Mucosa of gallbladder (tissue), 1 donor: ENCODE data around the gene TIGD1. TPM values are rescaled to one million over a fixed set of nuclear protein-coding genes. Genes with fewer than 3 reads are reported as not detected.
A peak's percentile ranks its signal among the peaks of the same experiment; 100 is the strongest.
"Not testable (repeated sequence)": the region's sequence is repeated elsewhere in the genome, so short reads cannot be mapped to it uniquely, and the experiment has no call there.

Experiments
- DNase-seq: peaks from one replicate; pipeline ENCODE4 v3.0.0-alpha.2; 2020; ENCODE audit warnings: low spot score
- total RNA-seq: library from RNA; stranded (reverse); gene quantifications from one replicate; pipeline ENCODE4 v1.2.1, GENCODE V29; 2021
- donor health status: DM: no; HTN: no; CAD: no.

TIGD1 gene
- total RNA-seq, 1 donor from 2014 or later = 4.6 TPM

DNA sequence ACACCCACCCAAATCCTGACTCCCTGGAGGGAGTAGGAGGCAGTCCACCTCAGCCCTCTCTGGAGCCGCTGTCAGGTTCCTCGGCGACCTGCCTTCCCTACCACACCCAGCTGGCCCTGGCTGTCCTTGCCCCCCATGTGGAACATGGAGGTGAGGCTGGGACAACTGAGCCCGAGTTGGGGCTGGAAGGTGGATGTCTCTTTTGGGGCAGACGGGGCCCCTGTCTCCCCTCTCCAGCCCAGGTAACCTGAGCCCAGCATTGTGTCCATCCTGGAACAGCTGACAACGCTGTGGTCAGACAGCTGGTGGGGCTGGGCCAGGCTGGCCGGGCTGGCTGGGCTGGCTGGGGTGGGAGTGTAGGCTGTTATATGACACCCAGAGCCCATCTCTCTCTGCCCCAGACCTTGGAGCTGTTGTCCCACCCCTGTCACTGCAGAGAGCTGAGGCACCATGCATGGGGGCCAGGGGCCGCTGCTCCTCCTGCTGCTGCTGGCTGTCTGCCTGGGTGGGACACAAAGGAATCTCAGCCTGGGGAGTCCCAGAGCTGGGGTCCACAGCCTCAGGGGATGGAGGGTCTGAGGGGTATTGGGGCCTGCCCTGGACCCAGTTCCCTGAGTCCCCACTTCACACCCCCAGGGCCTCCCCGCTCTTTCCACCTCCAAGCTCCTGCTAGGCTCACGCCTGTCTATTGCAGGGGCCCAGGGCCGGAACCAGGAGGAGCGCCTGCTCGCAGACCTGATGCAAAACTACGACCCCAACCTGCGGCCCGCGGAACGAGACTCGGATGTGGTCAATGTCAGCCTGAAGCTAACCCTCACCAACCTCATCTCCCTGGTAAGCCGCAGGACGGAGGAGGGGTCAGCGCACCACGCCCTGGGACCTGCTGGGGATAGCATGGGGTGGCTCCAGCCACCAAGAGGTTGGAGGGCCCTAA, 10.8 kb downstream of the TIGD1 start, which contains the start of gene CHRNG:
CHRNG (plus strand) TSS at position 395 of the 934 bp plus-strand sequence; CDS start at position 451, 56 bp downstream.
- DNase-seq = no peak

DNA sequence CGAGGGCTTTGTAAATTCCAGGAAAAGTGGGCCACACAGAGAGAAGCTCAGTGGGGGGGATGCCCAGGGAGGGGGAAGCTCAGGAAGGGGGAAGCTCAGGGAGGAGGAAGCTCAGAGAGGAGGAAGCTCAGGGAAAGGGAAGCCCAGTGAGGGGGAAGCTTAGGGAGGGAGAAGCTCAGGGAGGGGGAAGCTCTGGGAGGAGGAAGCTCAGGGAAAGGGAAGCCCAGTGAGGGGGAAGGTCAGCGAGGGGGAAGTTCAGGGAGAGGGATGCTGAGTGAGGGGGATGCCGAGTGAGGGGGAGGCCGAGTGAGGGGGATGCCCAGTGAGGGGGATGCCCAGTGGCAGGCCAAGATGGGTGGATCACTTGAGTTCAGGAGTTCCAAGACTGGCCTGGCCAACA, 11.7 kb downstream of the TIGD1 start:
- DNase-seq = no peak

DNA sequence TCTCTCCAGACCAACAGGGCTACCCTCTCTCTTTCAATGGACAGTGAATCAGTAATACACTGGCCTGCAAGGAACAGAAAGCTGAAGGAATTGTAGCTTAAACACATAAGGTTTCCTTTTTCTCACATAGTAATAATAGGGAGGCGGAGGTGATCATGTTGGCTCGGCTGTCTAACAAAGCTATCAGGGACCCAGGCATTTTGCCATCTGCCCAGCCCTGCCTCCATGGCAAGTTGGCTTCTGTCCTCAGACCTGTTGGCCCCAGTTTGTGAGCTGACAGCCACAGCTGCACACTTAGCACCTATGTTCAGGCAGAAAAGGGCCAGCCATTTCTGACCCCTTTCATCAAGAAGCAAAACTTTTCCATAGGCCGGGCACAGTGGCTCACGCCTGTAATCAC, 12.9 kb downstream of the TIGD1 start:
- DNase-seq = peak; percentile 45

DNA sequence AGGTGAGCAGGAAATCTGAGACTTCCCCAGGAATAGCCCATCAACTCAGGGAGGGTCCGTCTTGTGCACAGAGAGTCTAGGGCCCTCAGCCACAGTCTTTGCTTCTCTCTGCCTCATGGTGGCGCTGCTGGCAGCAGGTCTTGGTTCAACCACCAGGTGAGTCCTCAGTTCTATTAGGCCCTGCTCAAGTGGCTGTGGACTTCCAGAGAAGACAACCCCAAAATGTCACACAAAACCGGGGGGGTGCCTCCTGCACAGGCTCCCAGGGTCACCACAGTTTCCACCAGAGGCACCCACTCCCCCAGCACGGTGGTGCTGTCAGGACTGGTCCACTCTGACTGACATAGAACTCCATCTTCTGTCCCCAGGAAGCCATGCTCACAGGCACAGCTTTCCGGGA, 13.3 kb downstream of the TIGD1 start:
- DNase-seq = no peak

DNA sequence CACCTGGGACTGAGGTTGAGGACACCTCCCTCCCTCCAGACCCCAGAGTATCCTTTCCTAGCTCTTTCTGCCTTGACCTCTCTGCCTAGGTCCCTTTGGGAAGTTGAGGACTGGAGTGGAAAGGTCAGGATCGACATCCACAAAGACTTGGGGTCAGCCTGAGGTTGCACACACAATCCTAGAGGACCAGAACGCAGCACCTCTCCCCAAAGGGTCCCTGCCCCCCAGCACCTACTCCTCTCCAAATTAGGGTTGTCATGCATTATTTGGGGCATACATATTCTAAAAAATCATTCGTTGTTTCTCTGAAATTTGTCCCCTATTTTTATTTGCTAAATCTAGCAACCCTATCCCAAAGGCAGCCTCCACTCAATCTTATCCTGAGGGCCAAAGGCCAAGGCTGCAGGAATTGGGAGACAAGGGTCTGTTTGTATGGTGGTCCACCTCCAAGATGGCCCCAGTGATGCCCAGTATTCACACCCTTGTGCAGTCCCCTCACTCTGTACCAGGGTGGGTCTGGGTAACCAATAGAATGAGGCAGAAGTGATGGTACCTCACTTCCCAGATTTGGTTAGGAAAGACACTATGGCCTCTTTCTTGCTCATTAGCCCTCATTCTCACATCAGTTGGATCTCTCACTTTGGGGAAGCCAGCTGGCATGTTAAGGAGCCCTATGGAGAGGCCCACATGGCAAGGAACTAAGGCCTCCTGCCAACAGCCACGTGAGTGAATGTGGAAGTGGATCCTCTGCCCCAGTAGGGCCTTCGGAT, 14.4 kb downstream of the TIGD1 start:
- no peak for DNase-seq

DNA sequence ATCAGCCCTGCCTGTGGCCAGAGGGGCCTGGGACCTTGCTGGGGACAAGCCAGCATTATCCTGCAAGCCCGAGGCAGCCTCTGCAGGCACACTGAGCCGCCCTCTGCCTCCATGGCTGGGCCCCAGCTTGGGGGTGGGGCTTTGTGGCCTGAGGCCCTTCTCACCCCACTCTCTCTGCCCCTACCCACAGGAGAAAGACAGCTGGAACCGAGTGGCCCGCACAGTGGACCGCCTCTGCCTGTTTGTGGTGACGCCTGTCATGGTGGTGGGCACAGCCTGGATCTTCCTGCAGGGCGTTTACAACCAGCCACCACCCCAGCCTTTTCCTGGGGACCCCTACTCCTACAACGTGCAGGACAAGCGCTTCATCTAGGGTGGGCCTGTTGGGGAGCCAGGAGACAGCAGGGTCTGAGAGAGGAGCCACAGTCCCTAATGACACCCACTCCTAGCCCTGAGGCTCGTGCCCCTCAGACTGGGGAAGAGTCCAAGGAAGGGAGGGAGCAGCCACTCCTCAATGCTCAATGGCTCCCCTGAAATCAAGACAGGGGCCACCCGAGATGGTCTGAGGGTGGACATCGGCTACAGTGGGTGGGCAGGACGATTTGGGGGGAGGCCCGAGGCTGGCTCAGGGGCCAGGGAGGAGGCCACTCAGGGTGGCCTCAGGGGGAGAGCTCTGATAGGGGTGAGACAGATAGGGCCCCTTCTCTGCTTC, 15.3 kb downstream of the TIGD1 start:
- DNase-seq = no peak

DNA sequence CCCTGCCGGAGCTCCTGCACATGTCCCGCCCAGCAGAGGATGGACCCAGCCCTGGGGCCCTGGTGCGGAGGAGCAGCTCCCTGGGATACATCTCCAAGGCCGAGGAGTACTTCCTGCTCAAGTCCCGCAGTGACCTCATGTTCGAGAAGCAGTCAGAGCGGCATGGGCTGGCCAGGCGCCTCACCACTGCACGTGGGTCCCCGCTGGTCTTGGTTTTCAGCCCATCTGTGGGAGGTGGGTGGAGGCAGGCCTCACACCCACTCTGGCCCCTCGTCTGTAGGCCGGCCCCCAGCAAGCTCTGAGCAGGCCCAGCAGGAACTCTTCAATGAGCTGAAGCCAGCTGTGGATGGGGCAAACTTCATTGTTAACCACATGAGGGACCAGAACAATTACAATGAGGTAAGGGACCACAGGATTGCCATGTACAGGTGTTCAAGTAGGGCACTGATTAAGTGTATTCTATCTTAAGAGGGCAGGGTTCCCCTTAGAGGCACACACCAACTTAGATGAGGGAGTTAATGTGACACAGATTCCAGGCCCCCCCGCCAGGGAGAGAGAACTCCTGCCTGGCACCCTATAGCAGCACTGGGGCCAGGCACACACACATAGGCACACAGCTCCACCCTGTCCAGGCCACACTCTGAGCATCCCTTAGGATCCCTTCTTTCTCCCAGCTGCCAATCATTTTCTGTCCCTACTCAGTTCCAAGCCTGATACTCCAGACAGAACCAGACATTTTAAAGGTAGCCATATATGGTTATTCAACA, 16.2 kb downstream of the TIGD1 start:
- DNase-seq = no peak

DNA sequence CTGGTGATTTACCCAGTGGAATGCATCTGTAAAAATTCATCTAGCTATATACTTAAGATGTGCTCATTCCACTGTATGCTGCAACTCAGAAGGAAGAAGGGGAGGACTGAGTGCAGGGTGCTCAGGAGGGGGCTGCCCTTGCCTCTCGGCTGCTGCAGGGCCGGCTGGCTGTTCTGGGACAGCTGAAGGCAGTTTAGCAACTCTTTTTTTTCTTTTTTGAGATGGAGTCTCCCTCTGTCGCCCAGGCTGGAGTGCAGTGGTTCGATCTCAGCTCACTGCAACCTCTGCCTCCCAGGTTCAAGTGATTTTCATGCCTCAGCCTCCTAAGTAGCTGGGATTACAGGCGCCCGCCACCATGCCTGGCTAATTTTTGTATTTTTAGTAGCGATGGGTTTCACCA, 17.5 kb downstream of the TIGD1 start:
- DNase-seq = not testable (repeated sequence)

DNA sequence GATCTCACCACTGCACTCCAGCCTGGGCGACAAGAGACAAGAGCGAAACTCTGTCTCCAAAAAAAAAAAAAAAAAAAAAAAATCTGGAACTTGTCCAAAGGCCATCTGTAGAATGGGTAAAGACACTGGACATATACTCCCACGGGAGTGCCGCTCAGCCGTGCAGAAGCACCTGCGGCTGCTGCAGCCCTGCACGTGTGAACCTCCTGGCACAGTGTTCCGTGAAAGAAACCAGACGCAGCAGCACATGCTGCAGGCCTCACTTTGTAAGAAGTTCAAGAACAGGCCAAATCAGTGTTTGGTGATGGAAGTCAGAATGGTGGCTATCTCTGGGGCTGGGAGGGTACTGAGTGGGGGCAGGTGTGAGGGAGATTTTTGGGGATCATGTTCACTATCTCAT, 17.9 kb downstream of the TIGD1 start:
- DNase-seq = no peak

DNA sequence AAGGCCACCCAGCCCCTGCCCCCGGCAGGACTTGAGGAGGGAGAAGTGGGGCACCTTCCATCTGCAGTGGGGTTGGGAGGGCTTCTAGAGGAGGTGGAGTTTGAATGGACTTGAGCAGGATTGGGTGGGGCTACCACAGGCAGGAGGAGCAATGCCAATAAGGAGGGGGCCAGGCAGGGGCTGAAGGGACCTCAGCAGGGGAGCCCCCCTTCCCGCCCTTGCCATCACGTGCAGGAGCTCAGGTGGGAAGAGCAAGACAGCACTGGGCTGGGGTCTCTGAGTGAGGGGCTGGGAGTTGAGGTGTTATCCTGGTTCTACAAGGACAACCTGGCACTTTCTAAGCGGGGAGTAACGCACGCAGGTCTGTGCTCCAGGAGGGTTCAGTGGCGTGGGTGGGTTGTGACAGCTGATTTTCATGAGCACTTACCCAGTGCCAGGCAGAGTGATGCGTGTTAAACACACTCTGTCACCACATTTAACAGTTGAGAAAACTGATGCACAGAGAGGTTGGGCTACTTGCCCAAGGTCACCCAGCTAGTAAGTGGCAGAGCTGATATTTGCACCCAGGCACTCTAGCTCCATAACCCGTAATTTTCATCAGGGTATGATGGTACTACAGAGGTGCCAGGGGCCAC, 19.6 kb downstream of the TIGD1 start:
- DNase-seq = no peak

DNA sequence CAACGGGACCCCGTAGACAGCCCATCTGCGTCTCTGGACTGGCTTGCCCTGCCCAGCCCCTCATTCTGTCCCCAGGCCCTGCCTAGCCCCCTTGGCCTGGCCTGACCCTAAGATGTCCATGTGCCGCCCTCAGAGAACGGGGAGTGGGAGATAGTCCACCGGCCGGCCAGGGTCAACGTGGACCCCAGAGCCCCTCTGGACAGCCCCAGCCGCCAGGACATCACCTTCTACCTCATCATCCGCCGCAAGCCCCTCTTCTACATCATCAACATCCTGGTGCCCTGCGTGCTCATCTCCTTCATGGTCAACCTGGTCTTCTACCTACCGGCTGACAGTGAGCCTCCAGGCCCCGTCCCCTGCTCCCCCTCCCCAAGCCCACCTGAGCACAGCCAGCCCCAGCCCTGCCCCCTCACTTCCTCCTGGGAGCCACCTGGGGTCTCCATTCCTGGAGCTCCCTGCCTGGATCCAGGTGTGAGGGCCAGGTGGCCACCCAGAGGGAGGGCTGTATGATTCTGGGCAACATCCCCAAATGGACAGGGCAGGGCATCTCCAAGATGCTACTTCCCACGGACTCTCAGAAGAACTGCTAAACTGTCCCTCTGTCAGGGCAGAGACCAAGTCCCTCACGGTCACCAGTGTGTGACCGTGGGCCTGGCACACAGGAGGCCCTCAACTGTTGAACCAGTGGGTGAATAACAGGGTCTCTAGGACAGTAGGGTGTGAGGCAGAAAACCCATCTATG, 20.4 kb downstream of the TIGD1 start:
- DNase-seq = no peak

DNA sequence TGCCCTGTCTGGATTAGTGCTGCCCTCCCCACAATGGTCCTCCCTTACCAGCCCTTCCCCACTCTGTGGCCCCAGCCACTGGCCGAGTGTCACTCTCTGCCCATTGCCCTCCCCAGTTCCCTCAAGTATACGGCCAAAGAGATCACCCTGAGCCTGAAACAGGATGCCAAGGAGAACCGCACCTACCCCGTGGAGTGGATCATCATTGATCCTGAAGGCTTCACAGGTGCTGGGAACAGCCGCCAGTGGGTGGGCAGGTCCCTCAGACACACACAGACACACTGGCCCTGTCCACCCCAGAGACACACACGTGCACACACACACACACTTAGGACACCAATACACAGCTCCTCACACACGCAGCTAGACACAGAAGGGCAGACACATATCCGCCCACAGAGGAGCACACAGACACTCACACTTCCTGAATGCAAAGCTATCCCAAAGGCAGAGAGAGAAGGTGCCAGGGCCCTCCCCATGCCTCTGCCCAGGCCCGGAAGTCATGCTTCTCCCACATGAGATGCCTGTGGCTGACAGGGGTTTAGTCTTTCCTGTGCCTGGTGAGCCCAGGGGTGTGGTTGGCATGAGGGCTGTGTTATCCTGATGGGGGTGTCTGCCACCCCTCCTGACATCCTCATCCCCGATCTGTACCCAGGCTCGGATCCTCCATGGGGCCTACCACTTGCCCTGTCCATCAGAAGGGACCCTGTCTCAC, 21.5 kb downstream of the TIGD1 start:
- no peak for DNase-seq

DNA sequence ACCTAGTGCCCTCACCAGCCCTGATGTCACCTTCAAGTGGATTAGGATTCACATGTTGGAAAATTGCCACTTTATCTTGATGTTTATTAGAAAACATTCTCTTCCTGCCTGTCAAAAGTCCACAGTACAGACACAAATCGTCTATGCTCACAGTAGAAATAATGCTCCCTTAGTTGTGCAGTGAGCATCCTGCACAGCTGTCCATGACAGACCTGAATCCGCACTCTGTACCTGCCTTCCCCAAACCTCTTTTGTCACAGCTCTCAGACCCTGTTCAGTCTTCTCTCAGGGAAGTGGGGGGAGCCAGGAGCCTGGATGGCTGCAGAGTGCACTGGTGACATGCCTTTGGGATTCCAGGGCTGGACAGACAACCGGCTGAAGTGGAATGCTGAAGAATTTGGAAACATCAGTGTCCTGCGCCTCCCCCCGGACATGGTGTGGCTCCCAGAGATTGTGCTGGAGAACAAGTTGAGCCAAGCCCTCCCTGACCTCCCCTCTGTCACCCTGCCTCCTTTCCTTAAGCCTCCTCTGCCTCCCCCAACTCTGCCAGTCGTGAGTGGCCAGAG, 22.4 kb downstream of the TIGD1 start:
- DNase-seq = no peak

DNA sequence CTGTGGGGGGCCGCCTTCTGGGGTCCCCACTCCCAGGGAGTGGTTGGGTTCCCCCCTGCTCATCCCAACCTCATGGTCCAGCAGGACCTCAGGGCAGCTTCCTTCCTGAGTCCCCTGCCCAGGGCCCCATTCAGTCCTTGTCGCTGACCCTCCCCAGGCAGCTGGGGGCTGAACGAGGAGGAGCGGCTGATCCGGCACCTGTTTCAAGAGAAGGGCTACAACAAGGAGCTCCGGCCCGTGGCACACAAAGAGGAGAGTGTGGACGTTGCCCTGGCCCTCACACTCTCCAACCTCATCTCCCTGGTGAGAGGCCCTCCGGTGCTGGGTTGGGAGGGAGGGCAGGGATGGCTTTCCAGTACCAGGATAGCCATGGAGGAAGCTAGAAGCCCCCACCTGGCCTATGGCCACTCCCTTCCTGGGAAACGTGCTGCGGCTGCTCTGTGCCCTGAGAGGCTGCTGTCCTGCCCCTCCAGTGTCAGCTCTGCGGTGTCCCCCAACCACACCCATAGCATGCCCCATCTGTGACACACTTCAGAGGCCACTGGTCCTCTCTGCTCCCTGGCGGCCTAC, 23.9 kb downstream of the TIGD1 start:
- DNase-seq = no peak

DNA sequence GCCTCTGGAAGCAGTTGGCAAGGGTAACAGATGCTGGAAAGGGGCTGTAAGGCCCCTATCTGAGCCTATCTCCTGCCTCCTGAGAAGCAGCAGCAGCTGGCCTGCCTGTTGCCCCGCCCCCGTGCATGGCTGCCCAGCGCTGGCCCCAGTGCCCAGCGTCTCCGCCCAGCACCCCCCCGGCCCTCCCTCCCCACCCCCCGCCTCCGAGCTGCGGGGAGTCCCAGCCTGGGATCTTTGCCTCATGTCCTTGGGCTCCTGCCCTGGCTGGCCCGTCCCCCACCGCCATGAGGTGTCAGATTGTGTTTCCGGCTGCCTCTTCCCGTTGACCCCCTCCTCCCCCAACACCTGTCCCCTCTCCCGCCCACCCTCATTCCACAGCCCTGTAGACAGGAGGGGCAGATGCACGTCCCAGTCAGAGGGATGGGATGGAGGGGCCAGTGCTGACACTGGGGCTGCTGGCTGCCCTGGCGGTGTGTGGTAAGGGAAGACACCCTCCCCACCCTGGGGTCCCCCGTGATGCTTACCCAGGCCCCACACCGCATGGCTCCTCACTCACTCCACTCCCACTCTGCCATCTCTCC, 24.5 kb downstream of the TIGD1 start, which contains the start of gene CHRND:
CHRND (plus strand) TSS at position 370 of the 581 bp plus-strand sequence; CDS start at position 426, 56 bp downstream.
- no peak for DNase-seq

DNA sequence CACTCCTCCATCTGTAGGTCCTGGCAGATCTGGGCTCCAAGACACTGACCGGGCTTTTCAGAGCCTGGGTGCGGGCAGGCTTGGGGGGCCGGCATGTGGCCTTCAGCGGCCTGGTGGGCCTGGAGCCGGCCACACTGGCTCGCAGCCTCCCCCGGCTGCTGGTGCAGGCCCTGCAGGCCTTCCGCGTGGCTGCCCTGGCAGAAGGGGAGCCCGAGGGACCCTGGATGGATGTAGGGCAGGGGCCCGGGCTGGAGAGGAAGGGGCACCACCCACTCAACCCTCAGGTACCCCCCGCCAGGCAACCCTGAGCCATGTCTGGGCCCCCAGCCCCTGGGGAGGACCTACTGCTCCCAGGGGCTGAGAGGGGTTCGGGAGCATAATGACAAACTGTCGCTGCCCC, 25.2 kb downstream of the TIGD1 start:
- DNase-seq = no peak

DNA sequence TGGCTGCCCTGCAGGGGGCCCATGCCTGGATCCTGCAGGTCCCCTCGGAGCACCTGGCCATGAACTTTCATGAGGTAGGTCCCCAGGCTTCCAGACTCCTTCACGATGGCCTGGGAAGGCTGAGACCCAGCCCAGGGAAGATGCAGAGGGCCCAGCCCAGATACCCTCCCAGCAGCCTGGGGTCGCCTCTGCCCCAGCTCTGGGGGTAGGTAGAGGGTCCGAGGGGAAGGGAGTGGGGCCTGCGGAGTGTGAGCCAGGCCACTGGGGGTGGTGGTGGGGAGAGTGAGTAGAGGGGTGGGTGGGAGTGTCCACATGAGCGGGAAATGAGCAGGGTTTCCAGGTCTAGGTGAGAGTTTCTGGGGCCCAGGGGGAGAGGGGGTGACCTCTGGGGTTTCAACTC, 25.6 kb downstream of the TIGD1 start:
- no peak for DNase-seq
